K562 (cell line): ENCODE data around the gene NRF1. TPM values are rescaled to one million over a fixed set of nuclear protein-coding genes. Genes with fewer than 3 reads are reported as not detected.

Experiments
- ATAC-seq: fragments of 200-7000 bp; cut with Tn5 transposase; 3 replicates; pipeline ENCODE4 v1.9.1; 2020; ENCODE audit warnings: moderate library complexity
- BruUV-seq: library from RNA; stranded (reverse); fragments of 400-500 nt; replicated peaks from 2 replicates; lab custom pipeline; 2021; lab: Mats Ljungman, UMichigan
- CTCF ChIA-PET: fragments of 300-600 bp; formaldehyde crosslinking; extraction: SDS; loops from one replicate; lab custom pipeline; 2021; ENCODE audit warnings: low intra/inter-chr PET ratio; lab: Yijun Ruan, JAX
- POLR2A ChIA-PET: fragments of 300-600, 350-650 bp; sonication (Branson Sonifier 250); formaldehyde crosslinking; extraction: SDS; loops from one replicate; lab custom pipeline; 2021; ENCODE audit warnings: antibody characterized with exemption, inconsistent platforms; lab: Yijun Ruan, JAX
- DNase-seq, 4 experiments: peaks; one replicate each; pipeline versions ENCODE4 v3.0.0 to v3.0.0-alpha.2; 2011 to 2018; ENCODE audit warnings: low spot score in 3 of 4, mixed read lengths in 3 of 4; ENCODE audit errors: extremely low read depth in 1 of 4
- FAIRE-seq: peaks from 2 replicates; lab custom pipeline; 2011; peaks lifted over from hg19 to GRCh38; lab: Jason Lieb, UNC
- H2AFZ ChIP-seq: 2 replicates; pipeline ENCODE4 v1.6.0; 2011; ENCODE audit warnings: low read depth, low read length, control low read depth, inconsistent platforms
- H3K27ac ChIP-seq: fragments of 200-600 bp; 3 replicates; pipeline ENCODE4 v1.8.0; 2011; ENCODE audit warnings: low read depth, mild to moderate bottlenecking, control low read depth, inconsistent platforms, low read length, moderate library complexity, mixed read lengths; ENCODE audit errors: extremely low read depth
- H3K27me3 ChIP-seq, 2 experiments: fragments of 300-600 bp in 1 of 2; 2 replicates in 1 of 2; 3 replicates in 1 of 2; pipeline versions ENCODE4 v1.6.0 to v1.8.0; 2011; ENCODE audit warnings: inconsistent platforms in 2 of 2, low read length in 2 of 2, mild to moderate bottlenecking in 1 of 2, mixed read lengths in 1 of 2, moderate library complexity in 1 of 2; ENCODE audit not compliant: control insufficient read depth in 2 of 2, insufficient read depth in 2 of 2
- H3K36me3 ChIP-seq: fragments of 300-600 bp; 3 replicates; pipeline ENCODE4 v1.8.0; 2011; ENCODE audit warnings: mild to moderate bottlenecking, low read length, inconsistent platforms; ENCODE audit not compliant: control insufficient read depth, insufficient read depth
- H3K4me1 ChIP-seq, 2 experiments: fragments of 200-600 bp in 1 of 2; replicated peaks in 1 of 2; 2 replicates in 1 of 2; 3 replicates in 1 of 2; pipeline versions ENCODE4 v1.5.1 to v1.8.0; 2011; ENCODE audit warnings: inconsistent platforms in 2 of 2, low read length in 2 of 2, mild to moderate bottlenecking in 1 of 2, mixed read lengths in 1 of 2, moderate library complexity in 1 of 2; ENCODE audit not compliant: control insufficient read depth in 2 of 2, insufficient read depth in 2 of 2
- H3K4me2 ChIP-seq: 2 replicates; pipeline ENCODE4 v1.6.1; 2011; ENCODE audit warnings: low read length, control low read depth, inconsistent platforms, mixed read lengths; ENCODE audit not compliant: insufficient read depth
- H3K4me3 ChIP-seq: fragments of 200-600 bp; sonication (generic), shearing (Covaris generic); 2 replicates; pipeline ENCODE4 v1.5.1; 2016; ENCODE audit warnings: control low read depth, inconsistent platforms
- H3K79me2 ChIP-seq: fragments of 200-600 bp; 3 replicates; pipeline ENCODE4 v1.8.0; 2011; ENCODE audit warnings: low read length, inconsistent platforms; ENCODE audit not compliant: control insufficient read depth, insufficient read depth
- H3K9ac ChIP-seq, 2 experiments: 2 replicates each; pipeline versions ENCODE4 v1.6.0 to v1.6.1; 2011; ENCODE audit warnings: low read depth in 2 of 2, low read length in 2 of 2, control low read depth in 1 of 2, inconsistent platforms in 1 of 2, mild to moderate bottlenecking in 1 of 2, mixed read lengths in 1 of 2; ENCODE audit not compliant: insufficient read depth in 1 of 2
- H3K9me1 ChIP-seq: one replicate; pipeline ENCODE4 v1.6.0; 2011; ENCODE audit warnings: inconsistent platforms, mild to moderate bottlenecking, low read length, moderate library complexity; ENCODE audit not compliant: control insufficient read depth, insufficient read depth
- H3K9me3 ChIP-seq: replicated peaks from 2 replicates; pipeline ENCODE4 v1.5.1; 2011; ENCODE audit warnings: low read depth, low read length, inconsistent platforms; ENCODE audit not compliant: control insufficient read depth, insufficient read depth
- H4K20me1 ChIP-seq: replicated peaks from 2 replicates; pipeline ENCODE4 v1.6.1; 2011; ENCODE audit warnings: low read length, inconsistent platforms, mixed read lengths; ENCODE audit not compliant: control insufficient read depth, insufficient read depth
- ERF ChIP-seq: fragments of 450-650 bp; formaldehyde crosslinking; IDR thresholded peaks from 2 replicates; pipeline ENCODE4 v1.4.0; 2020; ENCODE audit warnings: mild to moderate bottlenecking, mixed read lengths
- KLF10 ChIP-seq: fragments of 250-450 bp; sonication (Bioruptor Pico); IDR thresholded peaks from 2 replicates; pipeline ENCODE4 v1.6.1; 2021; ENCODE audit warnings: matching md5 sums
- MIER1 ChIP-seq: fragments of 450-650 bp; IDR thresholded peaks from 2 replicates; pipeline ENCODE4 v1.6.1; 2016; ENCODE audit warnings: antibody characterized with exemption, mild to moderate bottlenecking, low read depth
- RCOR1 ChIP-seq, 2 experiments: IDR thresholded peaks; 2 replicates each; pipeline ENCODE4 v1.6.1; 2012; ENCODE audit warnings: low read depth in 2 of 2, low read length in 2 of 2, borderline replicate concordance in 1 of 2, improper control_type of control experiment in 1 of 2
- RUNX1 ChIP-seq: sonication (generic); IDR thresholded peaks from 2 replicates; pipeline ENCODE4 v1.6.1; 2016; ENCODE audit warnings: antibody characterized with exemption, low read depth
- SFPQ ChIP-seq: fragments of 200-400 bp; formaldehyde crosslinking; IDR thresholded peaks from 2 replicates; pipeline ENCODE4 v1.6.1; 2017; ENCODE audit warnings: mild to moderate bottlenecking, low read depth, low read length, moderate library complexity
- SRF ChIP-seq, 2 experiments: fragments of 250-450, 450-650 bp in 1 of 2; sonication (Bioruptor Pico) in 1 of 2; sonication (generic) in 1 of 2; formaldehyde crosslinking; IDR thresholded peaks; 2 replicates each; pipeline versions ENCODE4 v1.5.0 to v1.5.1; 2020 to 2022; ENCODE audit warnings: mild to moderate bottlenecking in 1 of 2, missing genetic modification reagents in 1 of 2
- WHSC1 ChIP-seq: IDR thresholded peaks from one replicate; pipeline ENCODE4 v1.6.1; 2012; ENCODE audit warnings: low read length, control low read depth, inconsistent platforms
- ZFX ChIP-seq: sonication (generic); formaldehyde crosslinking; IDR thresholded peaks from 2 replicates; pipeline ENCODE4 v1.8.0; 2022; ENCODE audit warnings: mild to moderate bottlenecking, missing genetic modification reagents, moderate library complexity
- ZKSCAN1 ChIP-seq: fragments of 150-350 bp; IDR thresholded peaks from 2 replicates; pipeline ENCODE4 v1.6.1; 2016; ENCODE audit warnings: low read depth, low read length
- ZNF274 ChIP-seq: IDR thresholded peaks from 2 replicates; pipeline ENCODE4 v1.6.1; 2011; ENCODE audit warnings: low read depth, mild to moderate bottlenecking, low read length, moderate library complexity, borderline replicate concordance
- ZNF347 ChIP-seq: fragments of 450-650 bp; formaldehyde crosslinking; IDR thresholded peaks from 2 replicates; pipeline ENCODE4 v1.4.0; 2020; ENCODE audit warnings: low read depth, mild to moderate bottlenecking, moderate library complexity
- WGBS: fragments of 100-300 bp; shearing (Covaris generic); methylation state at CpG from one replicate; pipeline ENCODE4 v1.1.6; 2016; ENCODE audit warnings: low coverage, mixed read lengths; ENCODE audit not compliant: insufficient coverage; ENCODE audit errors: missing lambda C conversion rate; 5-methylcytosine and 5-hydroxymethylcytosine counted together
- in situ Hi-C: fragments of 300-500 bp; cut with MboI; formaldehyde crosslinking; loops from 4 replicates; pipeline ENCODE4 v1.15.0; 2018; ENCODE audit warnings: inconsistent platforms, mixed read lengths
- intact Hi-C: fragments of 100-400 bp; cut with micrococcal nuclease; formaldehyde crosslinking; loops from 2 replicates; pipeline ENCODE4 v1.14.2; 2022
- polyA plus RNA-seq, 8 experiments: library from polyadenylated mRNA; depleted of rRNA in 4 of 8; stranded (reverse) in 5 of 8; unstranded in 3 of 8; fragments of >200 nt; fragmentation: Nextera tagmentation in 2 of 8; fragmentation: Illumina TruSeq in 1 of 8; extraction: Ambion mirVana in 2 of 8; extraction: Trizol in 1 of 8; gene quantifications; 2 replicates each; pipeline versions ENCODE4 v1.2.1 to v1.2.3, GENCODE V29; 2011 to 2014; ENCODE audit warnings: inconsistent platforms in 1 of 8, missing spikeins in 1 of 8
- total RNA-seq, 7 experiments: library from RNA; depleted of rRNA in 6 of 7; stranded (reverse); fragments of >200 nt in 6 of 7; fragmentation: Illumina TruSeq in 2 of 7; extraction: Trizol in 2 of 7; gene quantifications; 2 replicates each; pipeline versions ENCODE4 v1.2.1 to v1.2.3, GENCODE V29; 2011 to 2021; ENCODE audit warnings: low replicate concordance in 1 of 7

Gene NRF1
- total and polyA plus RNA-seq, 9 of the 15 experiments (the other 6 are each of a cell fraction or from before 2014, with no cell fraction given) = 8.6 to 28.8 (median 20.3) TPM

- ATAC-seq = no peak
- intact Hi-C loops = no loop called here
- peaks cover under 1% of the 10 kb centered on the region for H3K9me1 ChIP-seq
- no peak for FAIRE-seq
- no peak overlapping the region for H2AFZ ChIP-seq
- in situ Hi-C loops = no loop called here
- ChIA-PET POLR2A (no interaction called here), CTCF (no interaction called here)
- no peaks in the 10 kb centered on the region for H3K27me3 ChIP-seq
- H3K4me2 ChIP-seq = no peak overlapping the region
- no TSS peak for BruUV-seq
- H4K20me1 ChIP-seq = peaks cover 2% of the 10 kb centered on the region
- H3K79me2 ChIP-seq = no peaks in the 10 kb centered on the region
- peak in 1 of 4 experiments; percentile 8 for DNase-seq
- no peak overlapping the region for H3K27ac ChIP-seq
- H3K9me3 ChIP-seq = no peaks in the 10 kb centered on the region
- H3K9ac ChIP-seq = no peak overlapping the region
- TF ChIP-seq WHSC1 = peak; percentile 26
- TF ChIP-seq ZFX (CRISPR knock-in tag) = no peak
- TF ChIP-seq KLF10 = no peak
- TF ChIP-seq, all 486 proteins: peak for 1
- peaks cover 67% of the 10 kb centered on the region for H3K36me3 ChIP-seq
- H3K4me1 ChIP-seq = peaks cover 0 to 5% of the 10 kb centered on the region in 2 experiments; a peak in 3 of 5 replicates
- no peak overlapping the region for H3K4me3 ChIP-seq
- 58% methylated on average over 1 of the region's 1 CpG for WGBS
Measured at GRCh38 chr7:129714514-129715063, 103.1 kb downstream of the NRF1 start.

DNA sequence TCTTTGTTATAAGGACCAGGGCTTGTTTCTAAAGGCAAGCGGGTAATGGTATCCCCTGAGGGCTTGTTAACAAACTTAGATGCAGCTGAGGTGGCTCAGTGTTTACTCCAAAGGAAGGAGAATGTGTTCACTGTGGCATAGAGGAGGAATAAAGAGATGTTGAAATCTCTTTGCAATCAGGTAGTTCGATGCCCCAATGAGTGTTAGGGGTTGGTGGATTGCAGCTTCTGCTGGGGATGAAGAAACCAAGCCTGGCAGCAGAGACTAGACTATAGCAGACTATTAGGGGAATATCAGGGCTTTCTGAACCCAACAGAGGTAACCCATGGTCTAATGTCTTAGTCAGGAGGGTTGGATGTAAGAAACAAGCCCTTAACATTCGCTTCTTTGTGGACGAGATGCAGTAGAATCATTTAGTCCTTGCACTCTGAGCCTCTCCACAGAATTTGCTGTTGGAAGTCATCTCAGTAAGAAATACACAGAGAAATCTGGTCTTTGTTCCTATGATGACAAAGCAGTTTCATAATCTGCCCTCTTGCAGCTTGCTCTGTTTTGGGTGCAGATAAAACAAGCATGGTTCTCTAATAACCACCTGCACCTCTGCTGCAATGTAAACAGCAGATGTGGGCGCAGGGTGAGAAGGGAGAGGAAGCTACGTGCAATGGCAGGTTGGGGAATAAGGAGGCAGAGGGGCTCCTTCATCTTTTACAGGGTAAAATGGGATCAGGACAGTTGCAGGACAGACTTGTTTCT lies 108.6 kb downstream of the NRF1 start:
- BruUV-seq = no TSS peak
- no peak overlapping the region for H3K4me3 ChIP-seq
- peaks cover 3 to 18% of the 10 kb centered on the region in 2 experiments for H3K4me1 ChIP-seq
- H3K27me3 ChIP-seq = no peaks in the 10 kb centered on the region
- H3K4me2 ChIP-seq = peak overlapping the region; percentile 63
- H3K27ac ChIP-seq = peak overlapping the region; percentile 8; the same call in 1 of the 3 replicates
- intact Hi-C loops (no loop called here), in situ Hi-C loops (no loop called here)
- DNase-seq (peak in 3 of 4 experiments; percentile 34 to 89 (median 82)), ATAC-seq (peak; percentile 96), FAIRE-seq (peak; percentile 90)
- H4K20me1 ChIP-seq = peaks cover 12% of the 10 kb centered on the region
- peaks cover 7% of the 10 kb centered on the region for H3K9me1 ChIP-seq
- H3K9me3 ChIP-seq = no peaks in the 10 kb centered on the region
- POLR2A ChIA-PET = interaction anchor here (0.6 to 1.7 kb wide), 8 partner anchors 12 to 1696 kb away, joined by 3 to 6 read pairs (median 4); no protein-coding TSS in a partner anchor
- H3K36me3 ChIP-seq = peaks cover 56% of the 10 kb centered on the region; the same call in 2 of the 3 replicates
- no peak overlapping the region for H2AFZ ChIP-seq
- peak overlapping the region in 1 of 2 experiments; percentile 3; a peak in 1 of 4 replicates for H3K9ac ChIP-seq
- CTCF ChIA-PET = interaction anchor here (0.6 kb wide), 1 partner anchor 9 kb away, joined by 3 read pairs; no protein-coding TSS in a partner anchor
- 25% methylated on average over 6 of the region's 6 CpGs for WGBS
- H3K79me2 ChIP-seq = no peaks in the 10 kb centered on the region
- TF ChIP-seq ZNF274 (peak; percentile 83; the same call in 1 of the 2 replicates), ZNF347 (CRISPR knock-in tag) (no peak), SRF (CRISPR knock-in tag; IDR thresholded peaks at IDR 0.05) (peak in 1 of 2 experiments; percentile 16; a peak in 1 of 4 replicates), ERF (CRISPR knock-in tag) (peak; percentile 71; the same call in 1 of the 2 replicates), RCOR1 (IDR thresholded peaks at IDR 0.05; ENCODE audit: borderline replicate concordance in 1 of 2, low read depth in 2 of 2, low read length in 2 of 2) (peak; percentile 99 to 100), ZKSCAN1 (no peak), RUNX1 (peak; percentile 66; the same call in 1 of the 2 replicates), MIER1 (no peak), SFPQ (no peak)
